Esophagus muscularis mucosa (tissue), 3 donors: ENCODE measurements around the gene SRGAP3.

Experiments
- POLR2A ChIP-seq: fragments of 450-650 bp; IDR thresholded peaks from one replicate; pipeline ENCODE4 v1.6.1; 2017; ENCODE audit warnings: antibody characterized with exemption, moderate library complexity, mild to moderate bottlenecking, low read depth
- TF ChIP-seq, protein P1 (sequence below), 3 experiments: fragments of 200-600 bp in 2 of 3; fragments of 450-650 bp in 1 of 3; sonication (generic) in 2 of 3; IDR thresholded peaks; one replicate each; pipeline ENCODE4 v1.5.1; 2017 to 2019; ENCODE audit warnings: antibody characterized with exemption in 3 of 3, mild to moderate bottlenecking in 2 of 3, moderate library complexity in 1 of 3

DNA sequence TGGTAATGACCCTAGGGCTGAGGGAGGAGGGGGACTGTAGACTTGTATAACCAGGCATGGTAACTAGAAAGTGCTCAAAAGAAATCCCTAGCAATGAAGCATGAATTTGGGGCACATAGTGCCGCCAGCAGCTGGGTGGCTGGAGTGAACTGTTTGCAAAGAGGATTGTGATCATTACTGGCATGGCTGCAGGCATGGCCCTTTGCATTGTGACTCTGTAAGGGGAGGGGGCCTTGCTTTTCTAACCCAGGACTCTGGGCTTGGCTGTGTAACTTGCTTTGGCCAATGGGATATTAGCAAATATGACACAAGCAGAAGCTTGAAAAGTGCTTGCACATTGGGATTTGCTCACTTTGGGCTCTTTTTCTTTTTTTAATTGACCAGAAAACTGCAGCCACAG lies 173.7 kb downstream of the SRGAP3 start:
- TF ChIP-seq, protein P1, sequence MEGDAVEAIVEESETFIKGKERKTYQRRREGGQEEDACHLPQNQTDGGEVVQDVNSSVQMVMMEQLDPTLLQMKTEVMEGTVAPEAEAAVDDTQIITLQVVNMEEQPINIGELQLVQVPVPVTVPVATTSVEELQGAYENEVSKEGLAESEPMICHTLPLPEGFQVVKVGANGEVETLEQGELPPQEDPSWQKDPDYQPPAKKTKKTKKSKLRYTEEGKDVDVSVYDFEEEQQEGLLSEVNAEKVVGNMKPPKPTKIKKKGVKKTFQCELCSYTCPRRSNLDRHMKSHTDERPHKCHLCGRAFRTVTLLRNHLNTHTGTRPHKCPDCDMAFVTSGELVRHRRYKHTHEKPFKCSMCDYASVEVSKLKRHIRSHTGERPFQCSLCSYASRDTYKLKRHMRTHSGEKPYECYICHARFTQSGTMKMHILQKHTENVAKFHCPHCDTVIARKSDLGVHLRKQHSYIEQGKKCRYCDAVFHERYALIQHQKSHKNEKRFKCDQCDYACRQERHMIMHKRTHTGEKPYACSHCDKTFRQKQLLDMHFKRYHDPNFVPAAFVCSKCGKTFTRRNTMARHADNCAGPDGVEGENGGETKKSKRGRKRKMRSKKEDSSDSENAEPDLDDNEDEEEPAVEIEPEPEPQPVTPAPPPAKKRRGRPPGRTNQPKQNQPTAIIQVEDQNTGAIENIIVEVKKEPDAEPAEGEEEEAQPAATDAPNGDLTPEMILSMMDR (IDR thresholded peaks at IDR 0.05) = no peak
- TF ChIP-seq POLR2A = no peak
